ENCODE measurements around the gene VPS33B. TPM values are rescaled to one million over a fixed set of nuclear protein-coding genes. Genes with fewer than 3 reads are reported as not detected.

The VPS33B gene
- total RNA-seq, 2 donors from 2014 or later, result 7.3 to 12.2 TPM

DNA sequence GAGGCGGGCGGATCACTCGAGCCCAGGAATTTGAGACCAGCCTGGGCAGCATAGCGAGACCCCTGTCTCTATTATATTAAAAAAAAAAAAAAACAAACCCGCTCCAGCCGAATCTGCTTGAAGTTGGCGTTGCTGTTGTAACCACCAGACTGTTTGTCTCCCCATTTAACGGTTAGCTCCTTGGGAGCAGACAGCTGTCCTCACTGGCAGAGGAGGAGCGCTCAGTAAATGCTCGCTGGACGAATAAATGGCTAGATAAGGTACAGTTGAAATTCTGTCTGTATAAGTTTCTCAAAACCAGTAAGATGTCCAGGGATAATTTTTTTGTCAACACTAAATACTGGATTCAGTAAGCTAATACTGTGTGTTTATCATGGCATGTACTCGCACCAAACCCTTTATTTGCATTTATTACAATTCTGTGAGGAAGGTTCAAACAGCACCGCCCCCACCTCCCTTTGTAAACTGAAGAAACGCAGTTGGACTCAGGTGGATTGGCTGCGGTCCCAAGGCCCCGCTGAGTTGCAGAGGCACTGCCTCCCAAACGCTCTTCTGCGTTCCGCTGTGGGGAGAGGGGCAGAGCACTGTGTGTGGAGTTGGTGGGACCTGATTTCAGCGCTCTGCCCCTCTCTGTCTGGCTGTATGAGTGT is 66.6 kb downstream of the VPS33B start:
- H3K4me3 ChIP-seq, result peak overlapping the region; percentile 88
- ATAC-seq (ENCODE audit: insufficient number of reproducible peaks, low FRiP score, low read depth), result no peak
- H3K27ac ChIP-seq, result no peak overlapping the region
- no peaks in the 10 kb centered on the region for H3K9me3 ChIP-seq
- H3K4me1 ChIP-seq (ENCODE audit: control insufficient read depth in 1 of 2, low read depth in 2 of 2), result peaks cover 19 to 49% of the 10 kb centered on the region in 2 donors
- TF ChIP-seq, protein P1, sequence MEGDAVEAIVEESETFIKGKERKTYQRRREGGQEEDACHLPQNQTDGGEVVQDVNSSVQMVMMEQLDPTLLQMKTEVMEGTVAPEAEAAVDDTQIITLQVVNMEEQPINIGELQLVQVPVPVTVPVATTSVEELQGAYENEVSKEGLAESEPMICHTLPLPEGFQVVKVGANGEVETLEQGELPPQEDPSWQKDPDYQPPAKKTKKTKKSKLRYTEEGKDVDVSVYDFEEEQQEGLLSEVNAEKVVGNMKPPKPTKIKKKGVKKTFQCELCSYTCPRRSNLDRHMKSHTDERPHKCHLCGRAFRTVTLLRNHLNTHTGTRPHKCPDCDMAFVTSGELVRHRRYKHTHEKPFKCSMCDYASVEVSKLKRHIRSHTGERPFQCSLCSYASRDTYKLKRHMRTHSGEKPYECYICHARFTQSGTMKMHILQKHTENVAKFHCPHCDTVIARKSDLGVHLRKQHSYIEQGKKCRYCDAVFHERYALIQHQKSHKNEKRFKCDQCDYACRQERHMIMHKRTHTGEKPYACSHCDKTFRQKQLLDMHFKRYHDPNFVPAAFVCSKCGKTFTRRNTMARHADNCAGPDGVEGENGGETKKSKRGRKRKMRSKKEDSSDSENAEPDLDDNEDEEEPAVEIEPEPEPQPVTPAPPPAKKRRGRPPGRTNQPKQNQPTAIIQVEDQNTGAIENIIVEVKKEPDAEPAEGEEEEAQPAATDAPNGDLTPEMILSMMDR (IDR thresholded peaks at IDR 0.05), result no peak
- no peaks in the 10 kb centered on the region for H3K27me3 ChIP-seq (replicated peaks; ENCODE audit: insufficient read depth)
- peaks cover 23% of the 10 kb centered on the region for H3K36me3 ChIP-seq
- no peak for DNase-seq (ENCODE audit: low spot score)

DNA sequence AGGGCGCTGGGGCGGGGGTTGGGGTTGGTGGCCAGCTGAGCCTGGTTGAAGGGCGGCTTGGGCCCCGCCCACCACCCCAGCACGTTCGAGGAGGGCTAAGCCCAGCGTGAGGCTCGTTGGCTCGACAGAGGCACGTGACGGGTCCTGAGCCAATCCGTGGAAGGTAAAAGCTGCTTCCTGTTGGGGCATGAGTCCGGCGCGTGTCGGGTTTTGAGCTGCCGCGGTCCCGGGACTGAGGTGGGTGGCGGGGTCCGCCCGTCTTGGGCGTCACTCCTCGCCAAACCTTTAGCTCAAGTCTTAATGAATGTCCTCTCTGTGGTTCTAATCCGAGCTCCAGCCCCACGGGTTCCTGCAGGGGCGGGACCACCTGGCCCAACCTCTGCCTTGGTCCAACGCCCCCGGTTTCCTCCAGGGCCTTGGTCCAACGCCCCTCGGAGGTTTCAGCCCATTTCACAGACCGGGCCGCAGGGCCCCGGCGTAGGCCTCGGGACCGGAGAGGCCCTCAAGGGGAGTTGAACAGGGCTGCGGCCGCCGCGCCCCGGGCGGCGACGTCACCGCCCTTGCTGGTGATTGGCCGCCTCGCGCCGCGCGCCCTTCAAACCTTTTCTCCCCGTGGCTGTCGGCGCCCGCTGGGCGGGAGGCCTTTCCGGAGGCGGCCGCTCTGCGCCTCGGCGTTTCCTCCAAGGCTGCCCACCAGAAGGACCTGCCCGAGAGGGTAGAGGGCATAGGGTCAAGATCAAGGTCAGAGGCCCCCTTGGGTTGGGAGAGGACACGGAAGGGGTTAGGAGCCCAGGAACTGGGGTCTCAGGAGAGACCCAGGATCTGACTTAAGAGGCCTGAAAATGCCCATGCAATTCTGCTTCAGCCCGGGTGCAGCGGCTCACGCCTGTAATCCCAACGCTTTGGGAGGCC is 67.4 kb downstream of the VPS33B start, which contains the start of gene RCCD1:
Gene RCCD1 (plus strand): TSS at position 173 of the 912 bp plus-strand sequence. CDS start 1,851 bp downstream, outside the sequence.
- Histone ChIP-seq H3K9me3 (no peaks in the 10 kb centered on the region), H3K27me3 (replicated peaks; ENCODE audit: insufficient read depth) (no peaks in the 10 kb centered on the region), H3K36me3 (peaks cover 30% of the 10 kb centered on the region), H3K27ac (peak within 1 kb of the TSS; percentile 87 to 93), H3K4me1 (ENCODE audit: control insufficient read depth in 1 of 2, low read depth in 2 of 2) (peaks cover 15 to 42% of the 10 kb centered on the region in 2 donors), H3K4me3 (peak within 1 kb of the TSS; percentile 88)
- ATAC-seq (ENCODE audit: insufficient number of reproducible peaks, low FRiP score, low read depth), result peak; percentile 87
- peak; percentile 89 for DNase-seq (ENCODE audit: low spot score)
- TF ChIP-seq, protein P1 (IDR thresholded peaks at IDR 0.05), result no peak

DNA sequence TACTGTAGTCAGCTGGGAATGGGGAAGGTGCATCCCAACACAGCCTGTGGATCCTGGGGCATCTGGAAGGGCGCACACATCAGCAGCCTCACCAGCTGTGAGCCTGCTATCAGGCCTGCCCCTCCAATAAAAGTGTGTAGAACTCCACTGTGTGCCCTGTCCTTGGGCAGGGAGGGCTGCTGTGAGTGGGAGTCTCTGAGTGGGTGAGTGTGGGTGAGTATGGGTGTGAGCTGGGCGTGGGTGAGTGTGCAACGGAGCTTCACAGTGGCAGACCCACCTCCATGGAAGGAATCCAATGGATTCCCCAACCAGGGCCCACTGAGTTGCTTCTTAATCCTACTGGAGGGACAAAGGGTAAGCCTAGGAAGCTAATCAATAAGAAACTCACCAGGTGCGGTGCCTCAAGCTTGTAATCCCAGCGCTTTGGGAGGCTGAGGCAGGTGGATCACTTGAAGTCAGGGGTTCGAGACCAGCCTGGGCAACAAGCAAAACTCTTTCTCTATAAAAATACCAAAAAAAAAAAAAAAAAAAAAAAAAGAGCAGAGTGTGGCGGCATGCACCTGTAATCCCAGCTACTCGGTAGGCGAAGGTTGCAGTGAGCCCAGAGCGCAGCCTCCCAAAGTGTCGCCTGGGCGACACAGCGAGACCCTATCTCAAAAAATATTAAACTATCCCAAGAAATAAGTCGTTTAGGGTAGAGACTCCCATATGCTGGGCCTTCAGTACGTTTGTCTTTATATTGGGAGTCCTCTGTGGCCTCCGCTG is 68.3 kb downstream of the VPS33B start:
- H3K4me3 ChIP-seq, result peak overlapping the region; percentile 88

DNA sequence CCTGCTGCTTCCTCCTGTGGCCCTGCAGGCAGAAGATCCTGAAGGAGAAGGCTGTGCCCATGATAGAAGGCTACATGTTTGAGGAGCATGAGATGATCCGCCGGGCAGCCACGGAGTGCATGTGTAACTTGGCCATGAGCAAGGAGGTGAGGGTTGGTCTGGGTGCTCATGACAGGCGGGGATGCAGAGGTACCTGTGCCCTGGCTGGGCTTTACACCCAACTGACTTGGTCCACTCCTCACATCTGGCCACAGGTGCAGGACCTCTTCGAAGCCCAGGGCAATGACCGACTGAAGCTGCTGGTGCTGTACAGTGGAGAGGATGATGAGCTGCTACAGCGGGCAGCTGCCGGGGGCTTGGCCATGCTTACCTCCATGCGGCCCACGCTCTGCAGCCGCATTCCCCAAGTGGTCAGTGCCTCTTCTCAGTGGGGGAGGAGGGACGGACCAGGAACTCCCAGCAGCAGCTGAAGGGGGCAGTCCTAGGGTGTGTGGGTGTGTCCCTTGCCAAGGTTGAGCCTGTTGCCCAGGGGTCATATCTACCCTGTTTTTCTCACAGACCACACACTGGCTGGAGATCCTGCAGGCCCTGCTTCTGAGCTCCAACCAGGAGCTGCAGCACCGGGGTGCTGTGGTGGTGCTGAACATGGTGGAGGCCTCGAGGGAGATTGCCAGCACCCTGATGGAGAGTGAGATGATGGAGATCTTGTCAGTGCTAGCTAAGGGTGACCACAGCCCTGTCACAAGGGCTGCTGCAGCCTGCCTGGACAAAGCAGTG is 69.3 kb downstream of the VPS33B start:
- TF ChIP-seq, protein P1 (IDR thresholded peaks at IDR 0.05), result no peak
- peaks cover 45% of the 10 kb centered on the region for H3K36me3 ChIP-seq

More for the DNA sequence above, 68.3 kb downstream of the VPS33B start:
- TF ChIP-seq, protein P1 (IDR thresholded peaks at IDR 0.05), result no peak
- H3K27ac ChIP-seq, result peak overlapping the region in 1 of 2 donors; percentile 87
- peaks cover 38% of the 10 kb centered on the region for H3K36me3 ChIP-seq
- H3K4me1 ChIP-seq (ENCODE audit: control insufficient read depth in 1 of 2, low read depth in 2 of 2), result peaks cover 15 to 34% of the 10 kb centered on the region in 2 donors
- ATAC-seq (ENCODE audit: insufficient number of reproducible peaks, low FRiP score, low read depth) (no peak), DNase-seq (ENCODE audit: low spot score) (no peak)
- no peaks in the 10 kb centered on the region for H3K9me3 ChIP-seq
- no peaks in the 10 kb centered on the region for H3K27me3 ChIP-seq (replicated peaks; ENCODE audit: insufficient read depth)

More for the DNA sequence above, 69.3 kb downstream of the VPS33B start:
- peaks cover 15 to 24% of the 10 kb centered on the region in 2 donors for H3K4me1 ChIP-seq (ENCODE audit: control insufficient read depth in 1 of 2, low read depth in 2 of 2)
- no peaks in the 10 kb centered on the region for H3K9me3 ChIP-seq
- ATAC-seq (ENCODE audit: insufficient number of reproducible peaks, low FRiP score, low read depth) (no peak), DNase-seq (ENCODE audit: low spot score) (no peak)
- no peak overlapping the region for H3K4me3 ChIP-seq
- H3K27me3 ChIP-seq (replicated peaks; ENCODE audit: insufficient read depth), result no peaks in the 10 kb centered on the region
- no peak overlapping the region for H3K27ac ChIP-seq
